Epithelial cell of esophagus (primary cell): Measurements from ENCODE around the gene JMY.

Source experiments
- DNase-seq: peaks from one replicate; pipeline ENCODE4 v3.0.0; 2010; ENCODE audit warnings: low read depth
- H3K4me3 ChIP-seq: 2 replicates; pipeline ENCODE4 v1.5.1; 2011; ENCODE audit warnings: mild to moderate bottlenecking, low read length, control low read depth
- TF ChIP-seq, protein P1 (sequence below): IDR thresholded peaks from 2 replicates; pipeline ENCODE4 v1.5.1; 2011; ENCODE audit warnings: low read depth, mild to moderate bottlenecking, low read length, control low read depth, inconsistent platforms; ENCODE audit not compliant: insufficient read depth; ENCODE audit errors: missing control alignments

The JMY gene

DNA sequence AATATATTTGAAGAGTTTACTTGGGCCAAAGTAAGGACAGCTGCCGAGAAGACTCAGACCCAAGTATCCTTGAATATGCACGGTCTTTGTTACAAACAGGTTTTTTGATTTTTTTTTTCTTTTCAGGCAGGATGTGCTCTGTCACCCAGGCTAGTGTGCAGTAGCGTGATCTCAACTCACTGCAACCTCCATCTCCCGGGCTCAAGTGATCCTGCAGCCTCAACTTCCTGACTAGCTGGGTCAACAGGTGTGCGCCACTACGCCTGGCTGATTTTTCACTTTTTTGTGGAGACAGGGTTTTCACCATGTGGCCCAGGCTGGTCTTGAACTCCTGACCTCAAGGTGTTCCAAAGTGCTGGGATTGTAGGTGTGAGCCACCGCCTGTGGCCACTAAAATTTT is 27.4 kb downstream of the JMY start:
- no peak for DNase-seq
- no peak overlapping the region for H3K4me3 ChIP-seq
- TF ChIP-seq, protein P1, sequence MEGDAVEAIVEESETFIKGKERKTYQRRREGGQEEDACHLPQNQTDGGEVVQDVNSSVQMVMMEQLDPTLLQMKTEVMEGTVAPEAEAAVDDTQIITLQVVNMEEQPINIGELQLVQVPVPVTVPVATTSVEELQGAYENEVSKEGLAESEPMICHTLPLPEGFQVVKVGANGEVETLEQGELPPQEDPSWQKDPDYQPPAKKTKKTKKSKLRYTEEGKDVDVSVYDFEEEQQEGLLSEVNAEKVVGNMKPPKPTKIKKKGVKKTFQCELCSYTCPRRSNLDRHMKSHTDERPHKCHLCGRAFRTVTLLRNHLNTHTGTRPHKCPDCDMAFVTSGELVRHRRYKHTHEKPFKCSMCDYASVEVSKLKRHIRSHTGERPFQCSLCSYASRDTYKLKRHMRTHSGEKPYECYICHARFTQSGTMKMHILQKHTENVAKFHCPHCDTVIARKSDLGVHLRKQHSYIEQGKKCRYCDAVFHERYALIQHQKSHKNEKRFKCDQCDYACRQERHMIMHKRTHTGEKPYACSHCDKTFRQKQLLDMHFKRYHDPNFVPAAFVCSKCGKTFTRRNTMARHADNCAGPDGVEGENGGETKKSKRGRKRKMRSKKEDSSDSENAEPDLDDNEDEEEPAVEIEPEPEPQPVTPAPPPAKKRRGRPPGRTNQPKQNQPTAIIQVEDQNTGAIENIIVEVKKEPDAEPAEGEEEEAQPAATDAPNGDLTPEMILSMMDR: no peak

DNA sequence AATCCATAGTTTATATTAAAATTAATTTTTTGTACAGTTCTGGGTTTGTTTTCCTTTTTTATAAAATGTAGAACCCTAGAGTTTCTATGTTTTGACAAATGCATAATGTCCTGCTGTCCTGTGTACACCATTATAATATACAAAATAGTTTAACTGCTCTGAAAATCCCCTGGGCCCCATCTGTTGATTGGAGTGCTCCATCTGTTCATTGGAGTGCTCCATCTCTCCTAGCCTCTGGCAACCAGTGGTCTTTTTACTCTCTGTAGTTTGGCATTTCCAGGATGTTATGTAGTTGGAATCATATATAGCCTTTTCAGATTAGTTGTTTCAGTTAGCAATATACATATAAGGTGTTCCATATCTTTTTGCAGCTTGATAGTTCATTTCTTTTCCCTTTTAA is 31.2 kb downstream of the JMY start:
- TF ChIP-seq, protein P1: no peak
- DNase-seq: no peak
- no peak overlapping the region for H3K4me3 ChIP-seq

DNA sequence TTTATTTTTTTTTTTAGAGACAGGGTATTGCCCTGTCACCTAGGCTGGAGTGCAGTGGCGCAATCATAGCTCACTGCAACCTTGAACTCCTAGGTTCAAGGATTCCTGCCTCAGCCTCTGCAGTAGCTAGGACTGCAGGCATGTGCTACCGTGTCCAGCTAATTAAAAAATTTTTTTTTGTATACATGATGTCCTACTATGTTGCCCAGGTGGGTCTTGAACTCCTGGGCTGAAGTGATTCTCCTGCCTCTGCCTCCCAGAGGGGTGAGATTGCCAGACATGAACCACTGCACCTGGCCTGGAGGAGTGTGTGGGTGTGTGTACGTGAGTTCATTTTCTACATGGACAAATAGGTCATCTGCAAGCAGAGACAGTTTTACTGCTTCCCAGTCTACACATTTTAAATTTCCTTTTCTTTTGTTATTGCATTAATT is 33.8 kb downstream of the JMY start:
- no peak overlapping the region for H3K4me3 ChIP-seq

DNA sequence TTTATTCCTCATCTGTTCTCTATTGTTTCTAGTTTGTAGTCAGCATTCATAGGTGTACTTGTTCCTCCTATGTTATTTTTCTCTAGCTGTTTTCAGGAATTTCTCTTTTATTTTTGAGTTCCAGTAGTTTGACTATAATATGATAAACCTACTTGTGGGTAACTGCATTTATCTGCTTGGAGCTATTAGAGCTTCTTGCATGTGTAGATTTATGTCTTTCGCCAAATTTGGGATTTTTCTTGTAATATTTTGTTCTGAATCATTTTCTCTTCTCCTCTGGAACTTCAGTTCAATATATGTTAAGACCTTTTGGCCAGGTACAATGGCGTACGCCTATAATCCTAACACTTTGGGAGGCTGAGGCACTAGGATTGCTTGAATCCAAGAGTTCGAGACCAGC is 37.4 kb downstream of the JMY start:
- TF ChIP-seq, protein P1: no peak
- no peak overlapping the region for H3K4me3 ChIP-seq
- no peak for DNase-seq

More for the DNA sequence above, 33.8 kb downstream of the JMY start:
- TF ChIP-seq, protein P1: no peak
- DNase-seq: no peak

DNA sequence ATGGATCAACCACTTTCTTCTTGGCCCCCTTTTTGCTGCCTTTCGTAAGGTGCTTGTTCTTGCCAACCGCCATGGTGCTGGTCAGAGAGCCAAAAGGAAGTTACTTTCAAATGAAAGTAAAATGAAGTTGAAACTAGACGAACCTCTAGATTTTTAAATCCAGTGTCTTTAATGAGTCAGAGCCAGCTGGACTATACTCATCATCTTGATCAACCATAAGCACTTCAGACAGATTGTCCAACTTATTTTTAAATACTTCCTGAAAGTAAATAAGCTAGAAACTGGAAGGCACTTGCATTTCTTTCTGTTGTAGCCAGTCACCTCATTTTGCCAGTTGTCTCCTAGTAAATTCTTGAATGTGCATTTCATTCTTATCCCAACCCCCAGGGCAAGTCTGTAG is 48.9 kb downstream of the JMY start:
- DNase-seq: peak; percentile 29
- TF ChIP-seq, protein P1: no peak

DNA sequence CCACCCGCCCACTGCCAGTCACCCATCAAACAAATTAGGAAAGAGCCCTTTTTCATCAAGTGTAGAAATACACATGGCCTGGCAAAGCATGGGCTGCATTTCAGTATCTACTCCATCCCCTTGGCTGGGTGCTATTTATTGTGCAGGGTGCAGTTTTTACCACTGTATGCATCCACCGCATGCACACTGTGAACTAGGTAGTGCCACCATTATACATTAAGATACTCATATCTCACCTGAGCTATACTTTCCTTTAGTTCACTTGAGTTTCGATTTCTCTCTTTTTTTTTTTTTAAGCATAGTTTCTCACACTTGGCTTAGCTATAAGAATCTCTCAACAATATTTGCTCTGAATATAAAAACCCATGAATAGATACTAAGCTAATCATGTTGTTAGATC is 49.4 kb downstream of the JMY start:
- TF ChIP-seq, protein P1: no peak
- no peak for DNase-seq
- H3K4me3 ChIP-seq: no peak overlapping the region

More for the DNA sequence above, 48.9 kb downstream of the JMY start:
- no peak overlapping the region for H3K4me3 ChIP-seq

DNA sequence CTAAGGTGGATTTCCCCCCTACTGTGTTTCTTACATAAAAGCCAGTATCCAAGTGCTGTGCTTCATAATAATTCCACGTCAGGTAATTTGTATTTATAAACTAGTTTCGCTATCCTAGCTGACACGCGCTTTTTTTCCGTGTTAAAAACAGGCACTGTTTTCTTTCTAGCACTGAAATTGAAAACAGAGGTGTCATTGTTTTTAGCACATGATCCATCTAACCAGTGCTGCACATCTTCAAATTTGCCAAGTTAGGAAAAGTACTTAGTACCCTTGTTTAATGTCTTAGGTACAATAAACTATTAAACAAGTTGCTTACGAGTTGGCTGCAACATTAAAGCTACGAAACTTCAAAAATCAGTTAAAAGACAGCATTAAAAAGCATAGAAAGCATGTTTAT is 49.9 kb downstream of the JMY start:
- no peak overlapping the region for H3K4me3 ChIP-seq
- TF ChIP-seq, protein P1: no peak

More for the DNA sequence above, 49.9 kb downstream of the JMY start:
- DNase-seq: no peak
